22Rv1 (cell line): ENCODE data around the gene TES.

Source experiments
- H3K27ac ChIP-seq: fragments of 450-650 bp; 2 replicates; pipeline ENCODE4 v1.5.1; 2017
- CTCF ChIP-seq: fragments of 450-650 bp; IDR thresholded peaks from 2 replicates; pipeline ENCODE4 v1.5.1; 2017; ENCODE audit warnings: mild to moderate bottlenecking
- ZFX ChIP-seq: fragments of 450-650 bp; IDR thresholded peaks from 2 replicates; pipeline ENCODE4 v1.6.1; 2017; ENCODE audit warnings: antibody characterized with exemption, borderline replicate concordance

The TES gene

DNA sequence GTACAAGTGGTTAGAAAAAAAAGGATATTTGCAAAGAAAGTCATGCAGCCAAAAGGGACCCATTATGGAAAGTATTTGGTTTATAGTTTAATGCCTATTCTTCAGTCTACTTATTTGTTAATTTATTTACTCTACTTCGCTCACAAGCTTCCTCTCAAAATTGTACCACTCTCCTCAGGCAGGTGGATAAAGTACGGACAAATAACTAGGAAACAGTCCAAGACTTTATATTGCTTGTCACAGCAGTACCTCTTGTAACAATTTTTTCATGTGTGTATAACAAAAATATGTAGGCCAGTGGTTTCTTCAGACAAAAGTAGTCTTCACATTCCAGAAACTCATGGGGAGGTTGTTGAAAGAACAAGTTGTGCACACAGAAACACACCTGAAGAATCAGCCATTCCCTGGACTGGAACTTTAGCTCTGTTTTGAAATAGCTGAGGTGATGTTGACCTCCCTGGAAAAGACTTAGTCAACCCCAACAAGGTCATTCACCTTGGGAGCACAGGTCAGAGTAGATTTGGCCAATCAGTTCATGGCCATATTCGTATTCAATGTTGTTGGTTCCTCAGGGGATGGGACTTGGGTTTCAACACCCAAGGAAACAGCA, 73.4 kb downstream of the TES start:
- TF ChIP-seq ZFX (no peak), CTCF (no peak)
- no peak overlapping the region for H3K27ac ChIP-seq

DNA sequence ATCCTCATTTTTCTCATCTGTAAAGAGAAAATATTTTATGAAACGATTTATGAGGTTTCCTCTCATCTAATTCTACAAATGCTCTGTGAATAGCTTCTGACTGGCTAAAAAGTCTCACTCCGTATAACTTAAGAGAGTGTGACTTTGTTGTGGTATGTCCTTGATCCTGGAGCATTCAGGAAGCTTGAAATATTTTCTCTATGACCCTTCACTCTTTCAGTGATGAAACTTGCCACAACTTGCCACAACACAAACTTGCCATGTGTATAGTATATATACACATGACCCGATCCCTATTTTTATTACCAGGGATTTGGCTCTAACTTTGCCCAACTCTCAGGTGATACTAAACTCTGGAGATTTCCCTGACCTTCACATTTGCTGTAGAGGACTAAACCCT, 74.1 kb downstream of the TES start:
- TF ChIP-seq CTCF: no peak
- TF ChIP-seq ZFX: no peak
- no peak overlapping the region for H3K27ac ChIP-seq

DNA sequence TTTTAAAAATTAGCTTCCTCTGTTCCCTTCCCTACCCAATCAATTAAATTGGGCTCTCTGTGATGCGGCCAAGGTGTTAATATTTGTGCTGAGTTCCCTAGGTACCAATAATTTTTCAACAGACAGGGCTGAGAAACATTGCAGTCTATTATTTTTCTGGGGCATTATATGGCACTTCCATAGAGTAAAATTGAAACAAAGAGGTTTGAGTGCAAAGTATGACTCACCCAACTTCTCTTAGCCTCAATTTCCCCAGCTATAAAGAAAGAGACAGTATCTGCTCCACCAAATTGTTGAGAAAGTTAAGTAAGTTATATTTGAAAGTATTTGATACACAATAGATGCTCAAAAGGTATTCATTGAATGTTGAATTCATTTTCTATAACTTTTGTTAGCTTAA, 74.9 kb downstream of the TES start:
- H3K27ac ChIP-seq: no peak overlapping the region
- TF ChIP-seq ZFX (no peak), CTCF (no peak)

DNA sequence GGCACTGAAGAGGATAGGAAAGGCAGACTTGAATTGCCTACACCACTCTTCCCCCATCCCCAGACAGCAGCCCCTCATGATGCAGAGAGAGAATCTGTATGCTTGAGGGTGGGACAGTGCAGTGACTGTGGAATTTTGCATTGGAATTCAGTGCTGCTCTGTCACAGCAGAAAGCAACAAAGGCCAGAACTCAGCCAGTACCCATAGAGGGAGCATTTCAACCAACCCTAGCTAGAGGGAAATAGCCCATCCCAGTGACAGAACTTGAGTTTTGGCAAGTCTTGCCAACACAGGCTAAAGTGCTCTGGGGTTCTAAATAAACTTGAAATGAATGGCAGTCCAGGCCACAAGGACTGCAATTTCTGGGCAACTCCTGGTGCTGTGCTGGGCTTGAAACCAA, 80.4 kb downstream of the TES start:
- TF ChIP-seq ZFX (no peak), CTCF (no peak)
- no peak overlapping the region for H3K27ac ChIP-seq

DNA sequence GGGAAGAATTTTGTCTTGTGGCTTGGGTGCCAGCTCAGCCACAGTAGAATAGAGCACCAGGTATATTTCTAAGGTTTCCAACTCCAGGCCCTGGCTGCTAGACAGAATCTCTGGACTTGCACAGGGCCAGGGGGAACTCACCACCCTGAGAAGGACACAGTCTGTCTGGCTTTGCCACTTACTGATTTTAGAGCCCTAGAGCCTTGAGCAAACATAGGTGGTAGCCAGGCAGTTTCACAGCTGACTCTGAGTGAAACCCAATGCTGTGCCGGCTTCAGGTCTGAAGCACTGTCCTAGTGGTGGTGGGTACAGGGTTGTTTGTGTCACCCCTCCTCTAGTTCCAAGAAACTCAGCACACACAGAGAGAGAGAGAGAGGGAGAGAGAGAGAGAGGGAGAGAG, 81.6 kb downstream of the TES start:
- TF ChIP-seq CTCF (no peak), ZFX (no peak)
- no peak overlapping the region for H3K27ac ChIP-seq

GRCh38 chr7:116292381-116292780, 82.0 kb downstream of the TES start:
- TF ChIP-seq ZFX (no peak), CTCF (no peak)

DNA sequence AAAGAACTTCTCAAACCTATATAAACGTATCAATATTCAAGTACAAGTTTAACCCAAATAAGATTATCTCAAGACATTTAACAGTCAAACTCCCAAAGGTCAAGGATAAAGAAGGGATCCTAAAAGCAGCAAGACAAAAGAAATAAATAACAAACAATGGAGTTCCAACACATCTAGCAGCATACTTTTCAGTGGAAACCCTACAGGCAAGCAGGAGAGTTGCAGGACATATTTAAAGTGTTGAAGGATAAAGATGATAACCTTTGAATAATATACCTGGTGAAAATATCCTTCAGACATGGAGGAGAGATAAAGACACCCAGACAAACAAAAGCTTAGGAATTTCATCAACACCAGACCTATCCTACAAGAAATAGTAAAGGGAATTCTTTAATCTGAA, 82.8 kb downstream of the TES start:
- TF ChIP-seq CTCF (no peak), ZFX (no peak)
- H3K27ac ChIP-seq: no peak overlapping the region

More at GRCh38 chr7:116292381-116292780, 82.0 kb downstream of the TES start:
- H3K27ac ChIP-seq: no peak overlapping the region
